LNCAP (cell line): ENCODE results near the gene C16orf95.

Source experiments
- CTCF ChIP-seq: fragments of 450-650 bp; IDR thresholded peaks from 2 replicates; pipeline ENCODE4 v1.5.1; 2017; ENCODE audit warnings: mild to moderate bottlenecking

The C16orf95 gene

GRCh38 chr16:87350681-87351319 is 33.6 kb upstream of the C16orf95 start:
- TF ChIP-seq CTCF = no peak

- TF ChIP-seq CTCF = no peak
These were observed 32.8 kb upstream of the C16orf95 start for GRCh38 chr16:87350031-87350430.

- TF ChIP-seq CTCF = no peak
These were observed 31.5 kb upstream of the C16orf95 start for GRCh38 chr16:87348616-87349157.

GRCh38 chr16:87347932-87348615 is 30.9 kb upstream of the C16orf95 start:
- no peak for TF ChIP-seq CTCF

- no peak for TF ChIP-seq CTCF
These were observed 29.4 kb upstream of the C16orf95 start for GRCh38 chr16:87346517-87347060.

GRCh38 chr16:87345726-87346424 is 28.7 kb upstream of the C16orf95 start:
- TF ChIP-seq CTCF = no peak

- TF ChIP-seq CTCF = no peak
These were observed 27.9 kb upstream of the C16orf95 start for GRCh38 chr16:87344931-87345631.
